Activated CD4-positive, alpha-beta T cell treated with anti-CD3 and anti-CD28 coated beads, Interleukin-2, amount 10 ng/mL, durations not matched to agents 24 days and 14 days (primary cell): ENCODE data around the gene MTA1. TPM values are rescaled to one million over a fixed set of nuclear protein-coding genes. Genes with fewer than 3 reads are reported as not detected.
A peak's percentile ranks its signal among the peaks of the same experiment; 100 is the strongest.

Experiments
- DNase-seq: peaks from one replicate; pipeline ENCODE4 v3.0.0; 2022
- H3K27ac Mint-ChIP-seq: one replicate; pipeline ENCODE4 v1.8.0; 2022; ENCODE audit warnings: mild to moderate bottlenecking, mixed read lengths
- H3K27me3 Mint-ChIP-seq: one replicate; pipeline ENCODE4 v1.8.0; 2022; ENCODE audit warnings: mixed read lengths
- H3K36me3 Mint-ChIP-seq: one replicate; pipeline ENCODE4 v1.8.0; 2022; ENCODE audit warnings: low read depth, mild to moderate bottlenecking, mixed read lengths
- H3K4me1 Mint-ChIP-seq: one replicate; pipeline ENCODE4 v1.8.0; 2021; ENCODE audit warnings: mixed read lengths
- H3K4me3 Mint-ChIP-seq: one replicate; pipeline ENCODE4 v1.8.0; 2022; ENCODE audit warnings: mild to moderate bottlenecking, moderate library complexity, mixed read lengths
- H3K9me3 Mint-ChIP-seq: one replicate; pipeline ENCODE4 v1.8.0; 2021; ENCODE audit warnings: mixed read lengths
- intact Hi-C: fragments of 100-400 bp; cut with micrococcal nuclease; formaldehyde crosslinking; loops from one replicate; pipeline ENCODE4 v1.15.1; 2023
- total RNA-seq: library from RNA; stranded (reverse); gene quantifications from 2 replicates; pipeline ENCODE4 v1.2.3, GENCODE V29; 2022

Gene MTA1
- total RNA-seq, 1 donor from 2014 or later, result 187 TPM

DNA sequence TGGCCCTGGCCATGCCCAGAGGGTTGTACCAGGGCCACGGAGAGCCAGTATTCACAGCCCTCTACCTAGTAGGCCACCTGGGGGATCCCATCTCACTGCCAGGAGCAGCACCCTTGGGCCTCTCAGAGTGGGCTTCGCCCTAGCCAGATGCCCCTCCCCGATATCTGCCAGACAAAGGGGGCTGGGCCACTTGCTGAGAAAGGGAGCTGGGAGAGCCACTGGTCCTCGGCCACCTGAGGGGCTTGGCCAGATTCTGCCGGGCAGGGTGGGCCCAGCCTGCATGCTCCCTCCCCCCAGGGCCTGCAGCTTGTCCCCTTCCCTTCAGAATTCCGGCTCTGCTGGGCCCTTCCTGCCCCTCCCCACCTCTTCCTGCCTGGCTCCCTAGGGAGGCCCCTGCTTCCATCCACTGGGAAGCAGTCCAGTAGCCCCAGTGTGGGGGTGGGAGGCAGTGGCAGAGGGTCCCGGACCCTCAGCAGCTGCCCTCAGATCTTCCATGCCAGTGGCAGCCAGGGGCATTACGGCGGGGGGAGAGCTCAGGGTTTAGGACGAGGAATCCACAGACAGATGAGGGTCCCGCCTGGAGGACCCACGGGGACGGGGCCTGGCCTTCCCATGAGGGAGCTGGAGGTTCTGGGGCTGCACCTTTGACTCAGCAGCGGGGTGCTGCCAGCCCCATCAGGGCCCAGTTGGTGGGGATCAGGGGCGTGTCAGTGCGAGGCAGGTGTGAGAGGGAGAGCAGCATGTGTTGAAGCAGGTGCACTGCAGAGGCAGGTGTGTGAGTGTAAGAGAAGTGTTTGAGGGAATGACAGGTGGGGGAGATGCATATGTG is 57.4 kb downstream of the MTA1 start:
- Mint-ChIP-seq H3K27me3 (peaks cover 21% of the 10 kb centered on the region), H3K27ac (peak overlapping the region; percentile 80), H3K4me1 (peaks cover 19% of the 10 kb centered on the region), H3K36me3 (peaks cover 5% of the 10 kb centered on the region), H3K9me3 (peaks cover 4% of the 10 kb centered on the region), H3K4me3 (peak overlapping the region; percentile 36)
- DNase-seq, result no peak
- intact Hi-C loops, result loop anchor here (10.0 kb wide), 1 partner anchor 48 kb away; the partner anchor contains the start of gene TMEM121

DNA sequence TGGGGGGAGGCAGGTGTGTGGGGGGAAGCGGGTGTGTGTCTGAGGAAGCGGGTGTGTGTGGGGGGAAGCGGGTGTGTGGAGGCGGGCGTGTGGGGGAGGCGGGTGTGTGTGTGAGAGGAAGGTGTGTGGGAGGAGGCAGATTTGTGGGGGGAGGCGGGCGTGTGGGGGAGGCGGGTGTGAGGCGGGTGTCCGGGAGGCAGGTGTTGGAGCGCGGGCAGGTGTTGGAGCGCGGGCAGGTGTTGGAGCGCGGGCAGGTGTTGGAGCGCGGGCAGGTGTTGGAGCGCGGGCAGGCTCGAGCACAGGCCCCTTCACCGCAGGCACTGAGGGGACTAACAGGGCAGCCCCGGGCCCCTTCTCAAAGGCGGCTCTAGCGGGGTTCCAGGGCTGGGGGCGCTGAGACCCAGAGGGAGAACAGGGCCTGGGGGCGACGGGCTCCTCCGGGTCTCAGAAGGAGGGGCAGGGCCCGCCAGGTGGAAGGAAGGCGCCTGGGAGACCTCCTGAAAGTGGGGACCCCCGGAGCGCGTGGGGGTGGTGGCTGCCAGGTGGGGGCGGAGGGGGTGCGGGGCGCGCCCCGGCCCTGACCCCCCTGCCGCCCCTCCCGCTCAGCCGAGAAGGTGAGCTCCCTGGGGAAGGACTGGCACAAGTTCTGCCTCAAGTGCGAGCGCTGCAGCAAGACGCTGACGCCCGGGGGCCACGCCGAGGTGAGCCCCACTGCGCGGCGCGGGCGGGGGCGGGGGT is 58.2 kb downstream of the MTA1 start:
- Mint-ChIP-seq H3K36me3 (peaks cover 5% of the 10 kb centered on the region), H3K27ac (peak overlapping the region; percentile 80), H3K4me3 (peak overlapping the region; percentile 36), H3K9me3 (peaks cover 4% of the 10 kb centered on the region), H3K27me3 (peaks cover 21% of the 10 kb centered on the region), H3K4me1 (peaks cover 26% of the 10 kb centered on the region)
- no peak for DNase-seq
- intact Hi-C loops, result loop anchor here (10.0 kb wide), 1 partner anchor 47 kb away; the partner anchor contains the start of gene TMEM121

DNA sequence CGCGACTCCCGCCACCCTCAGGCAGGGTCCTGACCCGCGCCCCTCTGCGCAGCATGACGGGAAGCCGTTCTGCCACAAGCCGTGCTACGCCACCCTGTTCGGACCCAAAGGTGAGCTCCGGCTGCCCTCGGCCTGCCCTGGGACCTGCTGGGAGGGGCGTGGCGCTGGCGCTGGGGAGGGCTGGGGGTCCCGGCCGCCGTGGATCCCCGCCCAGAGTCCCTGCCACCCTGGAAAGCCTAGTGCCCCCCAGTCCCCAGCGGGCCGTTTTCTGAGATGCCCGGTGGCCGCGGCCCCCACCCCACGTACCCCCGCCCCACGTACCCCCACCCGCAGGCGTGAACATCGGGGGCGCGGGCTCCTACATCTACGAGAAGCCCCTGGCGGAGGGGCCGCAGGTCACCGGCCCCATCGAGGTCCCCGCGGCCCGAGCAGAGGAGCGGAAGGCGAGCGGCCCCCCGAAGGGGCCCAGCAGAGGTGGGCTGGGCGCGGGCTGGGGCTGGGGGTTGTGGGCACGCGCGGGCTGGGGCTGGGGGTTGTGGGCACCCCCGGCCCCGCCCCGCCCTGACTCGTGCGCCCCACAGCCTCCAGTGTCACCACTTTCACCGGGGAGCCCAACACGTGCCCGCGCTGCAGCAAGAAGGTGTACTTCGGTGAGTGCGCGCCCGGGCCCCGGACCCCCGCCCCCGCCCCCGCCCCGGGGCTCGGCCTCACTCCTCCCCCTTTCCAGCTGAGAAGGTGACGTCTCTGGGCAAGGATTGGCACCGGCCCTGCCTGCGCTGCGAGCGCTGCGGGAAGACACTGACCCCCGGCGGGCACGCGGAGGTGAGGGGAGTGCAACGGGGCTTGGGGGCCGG is 59.0 kb downstream of the MTA1 start:
- H3K27ac Mint-ChIP-seq, result no peak overlapping the region
- H3K4me1 Mint-ChIP-seq, result peaks cover 26% of the 10 kb centered on the region
- peaks cover 4% of the 10 kb centered on the region for H3K9me3 Mint-ChIP-seq
- no peak overlapping the region for H3K4me3 Mint-ChIP-seq
- peaks cover 5% of the 10 kb centered on the region for H3K36me3 Mint-ChIP-seq
- intact Hi-C loops, result loop anchor here (10.0 kb wide), 1 partner anchor 46 kb away; the partner anchor contains the start of gene TMEM121
- DNase-seq, result no peak
- H3K27me3 Mint-ChIP-seq, result peaks cover 21% of the 10 kb centered on the region

DNA sequence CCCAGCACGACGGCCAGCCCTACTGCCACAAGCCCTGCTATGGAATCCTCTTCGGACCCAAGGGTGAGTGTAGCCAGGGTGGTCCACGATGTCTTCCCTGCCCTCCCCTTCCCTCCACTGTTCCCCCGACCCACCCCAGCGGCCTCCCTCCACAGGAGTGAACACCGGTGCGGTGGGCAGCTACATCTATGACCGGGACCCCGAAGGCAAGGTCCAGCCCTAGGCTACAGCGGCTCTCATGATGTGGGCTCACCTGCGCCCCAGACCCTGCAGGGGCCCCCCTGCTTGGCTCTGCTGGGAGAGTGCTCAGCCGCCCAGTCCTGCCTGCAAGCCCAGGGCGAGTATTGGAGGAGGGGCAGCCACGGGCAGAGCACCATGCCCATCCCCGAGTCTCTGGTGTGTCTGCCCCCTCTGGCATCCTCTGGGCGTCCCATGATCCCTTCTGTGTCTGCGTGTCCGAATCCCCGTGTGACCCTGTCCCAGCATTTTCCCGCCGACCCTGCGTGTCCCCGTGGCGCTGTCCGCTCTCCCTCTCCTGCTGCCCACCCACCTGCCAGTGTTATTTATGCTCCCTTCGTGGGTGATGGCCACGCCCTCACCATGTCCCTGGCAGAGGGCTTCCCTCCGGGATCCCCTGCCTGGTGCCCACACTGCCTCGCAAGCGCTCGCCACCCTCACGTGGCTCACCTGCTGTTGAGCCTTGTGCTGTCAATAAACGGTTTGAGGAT is 60.0 kb downstream of the MTA1 start:
- no peak for DNase-seq
- Mint-ChIP-seq H3K4me1 (peaks cover 31% of the 10 kb centered on the region), H3K36me3 (peaks cover 5% of the 10 kb centered on the region), H3K27me3 (peaks cover 21% of the 10 kb centered on the region), H3K27ac (peak overlapping the region; percentile 60), H3K9me3 (peaks cover 4% of the 10 kb centered on the region), H3K4me3 (no peak overlapping the region)
- intact Hi-C loops, result loop anchor here (2.0 to 10.0 kb wide), 2 partner anchors 45 to 109 kb away; partner anchors contain the start of gene TMEM121

DNA sequence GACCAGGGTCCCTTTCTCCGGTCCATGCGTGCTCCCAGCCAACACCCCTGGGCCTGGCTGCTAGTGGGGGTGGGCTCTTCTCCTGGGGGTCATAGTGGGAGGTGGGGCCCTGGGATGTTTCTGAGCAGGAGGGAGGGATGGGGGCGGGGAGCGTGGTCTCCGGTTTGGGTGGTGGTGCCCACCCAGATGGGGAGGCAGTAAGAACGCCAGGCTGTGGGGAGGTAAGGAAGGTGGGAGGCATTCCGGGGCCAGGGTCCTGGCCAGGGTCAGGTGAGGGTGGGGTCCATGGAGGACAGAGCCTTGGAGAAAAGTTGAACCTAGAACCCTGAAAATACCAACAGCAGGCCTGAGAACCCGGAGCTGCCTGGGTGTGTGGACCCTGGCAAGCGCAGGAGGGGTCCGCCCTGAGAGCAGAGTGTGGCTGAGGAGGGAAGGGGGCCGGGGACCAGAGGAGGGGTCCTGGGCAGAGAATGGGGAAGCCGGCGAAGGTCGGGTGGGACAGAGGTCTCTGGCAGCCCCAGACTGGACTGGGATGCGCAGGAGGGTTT is 60.6 kb downstream of the MTA1 start:
- peaks cover 21% of the 10 kb centered on the region for H3K27me3 Mint-ChIP-seq
- no peak overlapping the region for H3K27ac Mint-ChIP-seq
- intact Hi-C loops, result loop anchor here (2.0 kb wide), 1 partner anchor 109 kb away; no protein-coding TSS in a partner anchor
- peaks cover 5% of the 10 kb centered on the region for H3K36me3 Mint-ChIP-seq
- no peak for DNase-seq
- no peak overlapping the region for H3K4me3 Mint-ChIP-seq
- peaks cover 4% of the 10 kb centered on the region for H3K9me3 Mint-ChIP-seq
- peaks cover 32% of the 10 kb centered on the region for H3K4me1 Mint-ChIP-seq

DNA sequence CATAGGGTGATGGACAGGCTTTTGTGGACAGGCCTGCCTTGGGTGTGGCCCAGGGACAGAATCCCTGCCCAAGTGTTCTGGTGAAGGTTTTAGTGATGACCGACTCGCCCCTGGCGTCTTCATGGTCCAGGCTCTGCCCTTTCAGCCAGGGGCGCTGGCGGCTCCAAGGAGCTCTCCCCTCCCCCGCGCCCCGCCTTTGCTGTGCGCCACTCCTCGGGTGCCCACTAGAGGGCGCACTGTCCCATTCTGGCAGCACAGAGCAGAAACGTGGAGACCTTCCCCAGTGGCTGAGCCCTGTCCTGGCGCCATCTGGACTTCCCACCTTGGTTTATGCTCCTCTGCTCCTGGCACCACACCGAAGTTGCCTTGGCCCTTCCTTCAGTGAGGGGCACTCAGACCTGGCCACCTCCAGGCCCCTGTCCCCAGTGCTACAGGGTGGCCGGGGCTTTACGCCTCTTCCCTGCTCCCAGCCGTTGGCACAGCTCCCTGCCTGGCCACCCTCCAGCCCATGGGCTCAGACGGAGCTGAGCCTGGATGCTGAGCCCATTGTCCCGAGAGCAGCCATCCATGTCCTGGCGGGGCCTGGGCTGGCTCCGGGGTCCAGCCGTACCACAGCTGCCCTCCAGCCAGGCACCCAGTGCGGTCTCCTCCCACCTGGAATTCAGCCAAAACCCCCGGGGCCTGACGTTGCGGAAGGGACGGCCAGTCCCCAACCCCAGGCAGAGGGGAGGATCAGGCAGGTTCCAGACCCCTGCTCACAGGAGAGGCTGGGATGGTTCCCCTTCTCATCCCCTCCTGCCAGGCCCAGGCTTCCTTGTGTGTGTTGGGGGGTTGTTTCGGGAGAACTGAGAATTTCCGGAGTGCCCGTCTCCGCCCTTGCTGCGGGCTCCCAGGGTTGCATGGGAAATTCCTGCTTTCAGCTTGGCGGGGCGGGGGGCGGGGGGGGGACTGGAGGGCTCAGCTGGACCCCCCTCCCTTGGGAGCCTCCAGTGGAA is 61.5 kb downstream of the MTA1 start:
- Mint-ChIP-seq H3K27ac (peak overlapping the region; percentile 99), H3K36me3 (peaks cover 5% of the 10 kb centered on the region), H3K4me3 (peak overlapping the region; percentile 78), H3K27me3 (peaks cover 22% of the 10 kb centered on the region), H3K4me1 (peaks cover 37% of the 10 kb centered on the region), H3K9me3 (peaks cover 4% of the 10 kb centered on the region)
- intact Hi-C loops, result loop anchor here (2.0 kb wide), 1 partner anchor 110 kb away; no protein-coding TSS in a partner anchor
- peak; percentile 97 for DNase-seq

DNA sequence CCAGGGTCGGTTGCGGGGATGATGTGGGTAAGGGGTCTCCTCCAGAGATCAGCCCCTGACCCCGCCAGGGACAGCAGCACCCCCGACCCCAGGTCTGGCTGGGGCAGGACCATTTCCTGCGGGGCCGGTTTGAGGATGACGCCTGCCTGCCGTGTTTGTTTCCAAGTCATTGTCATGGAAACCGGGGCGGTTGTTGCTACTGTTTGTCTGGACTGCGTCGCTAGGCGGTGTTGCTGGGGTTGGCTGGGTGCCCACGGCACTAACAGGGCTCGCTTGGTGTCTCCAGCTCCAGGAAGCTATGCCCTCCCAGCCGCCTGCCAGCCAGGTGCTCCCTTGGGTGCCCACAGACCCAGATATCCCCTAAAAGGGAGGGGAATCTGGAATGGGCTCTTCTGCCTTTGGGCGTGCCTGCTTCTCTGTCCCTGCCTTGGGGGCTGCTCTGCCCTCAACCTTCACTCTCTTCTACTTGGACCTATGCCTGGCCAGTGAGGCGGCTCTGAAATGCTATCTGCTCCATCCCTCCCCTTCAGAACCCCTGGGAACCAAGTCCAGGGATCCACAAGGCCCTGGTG is 62.3 kb downstream of the MTA1 start:
- Mint-ChIP-seq H3K4me1 (peaks cover 37% of the 10 kb centered on the region), H3K36me3 (peaks cover 5% of the 10 kb centered on the region), H3K27ac (peak overlapping the region; percentile 99), H3K4me3 (peak overlapping the region; percentile 80), H3K9me3 (peaks cover 4% of the 10 kb centered on the region), H3K27me3 (peaks cover 18% of the 10 kb centered on the region)
- DNase-seq, result peak; percentile 98
- intact Hi-C loops, result loop anchor here (1.0 to 2.0 kb wide), 3 partner anchors 8 to 111 kb away; no protein-coding TSS in a partner anchor

DNA sequence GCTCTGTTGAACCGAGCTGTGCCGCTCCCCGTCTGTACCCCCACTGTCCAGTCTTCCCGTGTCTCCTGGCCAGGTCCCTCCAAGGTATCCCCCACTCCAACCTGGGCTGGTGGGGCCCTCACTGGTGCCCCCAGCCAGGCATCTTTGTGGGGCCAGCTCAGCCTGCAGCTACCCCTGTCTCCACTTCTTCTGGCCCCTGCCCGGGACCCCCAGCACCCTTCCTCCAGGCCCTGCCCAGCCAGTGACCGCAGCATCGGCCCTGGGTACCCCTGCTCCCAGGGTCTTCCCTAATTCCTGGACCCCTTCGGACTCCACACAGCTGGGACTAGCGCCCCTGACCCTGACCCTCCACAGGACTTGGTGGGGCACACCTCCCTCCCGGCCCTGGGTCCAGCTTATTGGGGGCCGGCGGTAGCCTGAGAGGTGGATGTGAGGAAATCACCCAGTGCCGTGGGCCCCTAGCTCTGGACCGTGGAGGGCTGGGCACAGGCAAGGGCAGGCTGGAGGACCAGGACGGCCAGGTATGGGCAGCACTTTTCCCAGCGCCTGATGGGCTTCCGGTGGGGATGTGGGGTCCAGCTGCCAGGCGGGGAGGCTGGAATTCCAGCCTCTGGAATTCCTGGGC is 63.0 kb downstream of the MTA1 start:
- Mint-ChIP-seq H3K4me1 (peaks cover 32% of the 10 kb centered on the region), H3K36me3 (peaks cover 3% of the 10 kb centered on the region), H3K27ac (peak overlapping the region; percentile 99), H3K4me3 (peak overlapping the region; percentile 80), H3K9me3 (no peaks in the 10 kb centered on the region), H3K27me3 (peaks cover 12% of the 10 kb centered on the region)
- no peak for DNase-seq
- intact Hi-C loops, result loop anchor here (1.0 to 2.0 kb wide), 2 partner anchors 8 to 72 kb away; no protein-coding TSS in a partner anchor

DNA sequence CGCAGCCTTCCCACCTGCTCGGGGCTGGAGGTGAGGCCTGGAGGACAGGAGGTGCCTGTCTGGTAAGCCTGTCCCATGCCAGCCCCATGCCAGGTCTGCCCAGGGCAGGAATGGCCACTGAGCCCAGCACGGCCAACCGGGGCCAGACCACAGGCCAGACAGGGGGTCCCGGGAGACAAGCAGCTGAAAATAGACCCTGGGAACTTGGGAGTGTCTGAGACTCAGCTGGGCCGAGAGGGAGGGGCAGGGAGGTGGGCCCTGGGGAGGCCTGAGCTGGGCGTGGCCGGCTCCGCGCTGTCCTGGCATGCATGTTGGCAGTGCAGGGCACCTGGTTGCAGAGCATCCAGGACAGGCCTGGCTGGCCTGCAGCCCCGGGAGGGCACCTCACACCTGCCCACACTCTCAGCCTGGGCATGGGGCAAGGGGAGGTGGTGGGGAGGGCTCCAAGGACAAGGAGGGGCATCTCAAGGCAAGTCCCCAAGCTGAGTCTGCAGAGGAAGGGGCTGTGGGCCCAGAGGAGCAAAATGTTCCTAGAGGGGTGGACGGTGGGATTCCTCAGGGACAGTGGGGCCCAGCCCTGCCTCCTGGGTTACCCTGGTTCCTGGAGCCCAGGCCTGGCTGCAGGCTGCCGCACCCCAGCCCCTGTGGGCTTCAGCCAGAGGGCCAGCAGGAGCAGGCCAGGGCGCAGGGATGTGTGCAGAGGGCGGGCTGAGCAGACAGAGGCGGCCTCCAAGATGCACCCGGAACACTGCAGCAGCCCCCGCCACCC is 63.9 kb downstream of the MTA1 start:
- intact Hi-C loops, result loop anchor here (2.0 kb wide), 1 partner anchor 73 kb away; no protein-coding TSS in a partner anchor
- Mint-ChIP-seq H3K9me3 (no peaks in the 10 kb centered on the region), H3K27me3 (peaks cover 11% of the 10 kb centered on the region), H3K4me1 (peaks cover 36% of the 10 kb centered on the region), H3K36me3 (peaks cover 3% of the 10 kb centered on the region), H3K27ac (peak overlapping the region; percentile 99), H3K4me3 (no peak overlapping the region)
- no peak for DNase-seq

DNA sequence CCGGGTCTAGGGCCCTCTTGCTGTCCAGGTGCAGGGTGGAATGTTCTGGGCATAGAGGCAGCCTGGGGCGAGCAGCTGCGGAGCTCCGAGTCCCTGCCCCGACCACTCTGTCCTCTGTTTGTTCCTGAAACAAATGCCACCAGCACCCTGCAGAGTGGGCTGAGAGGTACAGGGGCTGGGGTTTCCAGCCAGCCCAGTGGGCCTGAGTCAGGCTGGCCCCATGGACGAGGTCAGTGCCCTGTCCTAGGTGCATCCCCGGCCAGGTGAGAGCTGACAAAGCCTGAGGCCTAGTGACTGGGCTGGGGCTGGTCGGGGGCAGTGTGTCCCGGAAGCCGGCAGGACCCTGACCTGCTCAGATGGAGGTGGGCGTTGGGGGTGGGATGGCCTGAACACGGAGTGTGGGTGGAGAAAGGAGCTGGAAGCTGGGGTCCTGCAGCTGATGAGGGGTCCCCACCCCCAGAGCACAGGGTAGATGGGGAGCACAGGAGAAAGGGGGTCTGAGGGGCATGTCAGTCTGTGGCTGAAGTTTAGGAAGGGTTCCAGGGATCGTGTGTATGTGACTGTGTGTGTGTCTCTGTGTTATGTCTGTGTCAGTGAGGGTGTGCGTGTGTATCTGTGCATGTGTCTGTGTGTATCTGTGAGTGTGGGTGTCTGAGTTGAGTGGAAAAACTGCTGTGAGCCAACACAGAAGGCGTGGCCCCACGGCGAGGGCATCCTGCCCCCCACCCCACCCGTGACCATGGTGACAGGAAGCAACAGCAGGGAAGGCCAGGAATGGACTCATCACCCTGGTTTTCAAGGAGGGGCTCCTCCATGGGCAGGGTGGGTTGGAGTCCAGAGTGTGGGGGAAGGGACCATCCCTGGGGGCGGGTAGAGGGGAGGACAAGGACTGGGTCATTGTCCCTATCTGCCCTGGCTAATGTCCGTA is 64.7 kb downstream of the MTA1 start:
- Mint-ChIP-seq H3K36me3 (peaks cover 3% of the 10 kb centered on the region), H3K4me3 (peak overlapping the region; percentile 0), H3K27ac (peak overlapping the region; percentile 76), H3K4me1 (peaks cover 40% of the 10 kb centered on the region), H3K9me3 (no peaks in the 10 kb centered on the region), H3K27me3 (peaks cover 11% of the 10 kb centered on the region)
- intact Hi-C loops, result no loop called here
- DNase-seq, result peak; percentile 88
